AG04450 (cell line): ENCODE results near the gene FAM217A. TPM values are rescaled to one million over a fixed set of nuclear protein-coding genes. Genes with fewer than 3 reads are reported as not detected.

Experiments used
- CTCF ChIA-PET: fragments of 300-600, 350-600 bp; formaldehyde crosslinking; extraction: SDS; loops from one replicate; lab custom pipeline; 2022; ENCODE audit warnings: antibody characterized with exemption, inconsistent platforms; lab: Charles Lee
- POLR2A ChIA-PET: fragments of 350-600 bp; formaldehyde crosslinking; extraction: SDS; loops from one replicate; lab custom pipeline; 2021; ENCODE audit warnings: antibody characterized with exemption, inconsistent platforms; lab: Yijun Ruan, JAX
- DNase-seq: peaks from one replicate; pipeline ENCODE4 v3.0.0-alpha.2; 2011; ENCODE audit warnings: low read depth, low spot score
- H3K27ac ChIP-seq: one replicate; pipeline ENCODE4 v1.5.1; 2012; ENCODE audit warnings: low read depth, low read length, control low read depth
- H3K27me3 ChIP-seq: one replicate; pipeline ENCODE4 v1.6.0; 2012; ENCODE audit warnings: low read length; ENCODE audit not compliant: control insufficient read depth, insufficient read depth
- H3K4me3 ChIP-seq: 2 replicates; pipeline ENCODE4 v1.5.1; 2011; ENCODE audit warnings: mild to moderate bottlenecking, low read depth, low read length, control low read depth
- H3K9me3 ChIP-seq: 2 replicates; pipeline ENCODE4 v1.5.1; 2012; ENCODE audit warnings: low read length; ENCODE audit not compliant: control insufficient read depth, insufficient read depth
- polyA plus RNA-seq: library from polyadenylated mRNA; depleted of rRNA; stranded (reverse); fragments of >200 nt; gene quantifications from 2 replicates; pipeline ENCODE4 v1.2.3, GENCODE V29; 2011; rRNA removed
- TF ChIP-seq, protein P1 (sequence below): IDR thresholded peaks from 2 replicates; pipeline ENCODE4 v1.5.1; 2011; ENCODE audit warnings: low read depth, low read length, control low read depth, inconsistent platforms

The FAM217A gene
- polyA plus RNA-seq, 1 experiment, result not detected

DNA sequence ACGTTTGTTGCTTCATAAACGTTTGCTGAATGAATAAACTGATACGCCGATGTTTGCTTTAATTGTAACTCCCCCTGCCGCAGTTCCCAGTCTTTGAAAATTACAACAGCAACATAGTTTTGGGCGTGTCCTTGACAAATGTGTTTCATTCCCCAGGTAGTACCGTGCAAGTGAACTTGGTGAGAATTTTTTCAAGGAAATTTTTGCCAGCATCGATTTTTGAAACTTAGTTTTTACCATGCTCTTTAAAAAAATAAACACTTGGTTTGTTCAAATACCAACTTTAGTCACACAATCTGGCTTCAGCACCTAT lies 60.1 kb downstream of the FAM217A start:
- Histone ChIP-seq H3K27me3 (no peaks in the 10 kb centered on the region), H3K9me3 (peaks cover 3% of the 10 kb centered on the region; the same call in 1 of the 2 replicates), H3K27ac (peak overlapping the region; percentile 96), H3K4me3 (peak overlapping the region; percentile 83)
- no peak for DNase-seq
- ChIA-PET POLR2A (no interaction called here), CTCF (interaction anchor here (1.3 kb wide), 1 partner anchor 269 kb away, joined by 4 read pairs; no protein-coding TSS in a partner anchor)
- TF ChIP-seq, protein P1, sequence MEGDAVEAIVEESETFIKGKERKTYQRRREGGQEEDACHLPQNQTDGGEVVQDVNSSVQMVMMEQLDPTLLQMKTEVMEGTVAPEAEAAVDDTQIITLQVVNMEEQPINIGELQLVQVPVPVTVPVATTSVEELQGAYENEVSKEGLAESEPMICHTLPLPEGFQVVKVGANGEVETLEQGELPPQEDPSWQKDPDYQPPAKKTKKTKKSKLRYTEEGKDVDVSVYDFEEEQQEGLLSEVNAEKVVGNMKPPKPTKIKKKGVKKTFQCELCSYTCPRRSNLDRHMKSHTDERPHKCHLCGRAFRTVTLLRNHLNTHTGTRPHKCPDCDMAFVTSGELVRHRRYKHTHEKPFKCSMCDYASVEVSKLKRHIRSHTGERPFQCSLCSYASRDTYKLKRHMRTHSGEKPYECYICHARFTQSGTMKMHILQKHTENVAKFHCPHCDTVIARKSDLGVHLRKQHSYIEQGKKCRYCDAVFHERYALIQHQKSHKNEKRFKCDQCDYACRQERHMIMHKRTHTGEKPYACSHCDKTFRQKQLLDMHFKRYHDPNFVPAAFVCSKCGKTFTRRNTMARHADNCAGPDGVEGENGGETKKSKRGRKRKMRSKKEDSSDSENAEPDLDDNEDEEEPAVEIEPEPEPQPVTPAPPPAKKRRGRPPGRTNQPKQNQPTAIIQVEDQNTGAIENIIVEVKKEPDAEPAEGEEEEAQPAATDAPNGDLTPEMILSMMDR, result no peak

Other genes starting within 250 kb of the FAM217A start
- gene FAM50B, start 229.8 kb downstream of the FAM217A start, polyA plus RNA-seq, result 4.5 and 5.5 TPM in 2 replicates
- gene ECI2, start 56.4 kb upstream of the FAM217A start, polyA plus RNA-seq, result 83.7 and 88.4 TPM in 2 replicates